ENCODE data around the gene PSRC1. TPM values are rescaled to one million over a fixed set of nuclear protein-coding genes. Genes with fewer than 3 reads are reported as not detected.
A peak's percentile ranks its signal among the peaks of the same experiment; 100 is the strongest.

PSRC1 gene
- total RNA-seq, 1 experiment from 2014 or later, result 60.3 TPM

- peaks cover 16% of the 10 kb centered on the region; the same call in 1 of the 2 replicates for H3K4me1 ChIP-seq (ENCODE audit: insufficient read depth, low read length)
- TF ChIP-seq CTCF (conservative IDR thresholded peaks at IDR 0.05), result no peak
- H3K4ac ChIP-seq (ENCODE audit: low read depth, low read length), result no peak overlapping the region
- H3T11ph ChIP-seq (ENCODE audit: low read length), result no peak overlapping the region
- no peaks in the 10 kb centered on the region for H3K79me1 ChIP-seq (ENCODE audit: insufficient read depth, low read depth, low read length, poor library complexity, severe bottlenecking)
- H3K27ac ChIP-seq (ENCODE audit: insufficient read length, low read depth, low read length), result no peak overlapping the region
- H2BK15ac ChIP-seq (ENCODE audit: low read depth, low read length), result no peak overlapping the region
- H3K56ac ChIP-seq (ENCODE audit: insufficient read length, low read depth, low read length), result no peak overlapping the region
- H3K79me2 ChIP-seq (ENCODE audit: insufficient read depth, low read length), result no peaks in the 10 kb centered on the region
- H3K14ac ChIP-seq (ENCODE audit: insufficient read depth, low read length), result no peak overlapping the region
- no peak overlapping the region for H2AFZ ChIP-seq (ENCODE audit: low read length)
- H4K8ac ChIP-seq (replicated peaks; ENCODE audit: insufficient read length, low read depth, low read length), result no peak overlapping the region
- H3K9me3 ChIP-seq (ENCODE audit: control insufficient read depth, low read depth, low read length), result no peaks in the 10 kb centered on the region
- no peak overlapping the region for H2BK20ac ChIP-seq (ENCODE audit: low read depth, low read length, poor library complexity, severe bottlenecking)
- H2BK120ac ChIP-seq (ENCODE audit: low read depth, low read length, poor library complexity, severe bottlenecking), result no peak overlapping the region
- no peak overlapping the region for H2BK5ac ChIP-seq (ENCODE audit: insufficient read length, low read length)
- H4K91ac ChIP-seq (ENCODE audit: insufficient read length, low read depth, low read length), result no peak overlapping the region
- H3K4me2 ChIP-seq (ENCODE audit: insufficient read depth, insufficient read length, low read length), result no peak overlapping the region
- Mint-ChIP-seq H3K27ac (peak overlapping the region in 2 of 3 experiments; percentile 15 to 82; a peak in 4 of 7 replicates), H3K9me3 (no peaks in the 10 kb centered on the region), H3K36me3 (ENCODE audit: insufficient read depth in 1 of 3, low read depth in 3 of 3) (peaks cover 46 to 79% (median 74%) of the 10 kb centered on the region in 3 experiments), H3K4me1 (peaks cover 64 to 69% of the 10 kb centered on the region in 2 experiments), H3K27me3 (ENCODE audit: low read depth) (no peaks in the 10 kb centered on the region), H3K4me3 (no peak overlapping the region)
- H4K20me1 ChIP-seq (ENCODE audit: control insufficient read depth, insufficient read depth, insufficient read length), result no peaks in the 10 kb centered on the region
- H3K23ac ChIP-seq (ENCODE audit: insufficient read length, low read depth, low read length), result no peak overlapping the region
- no peak overlapping the region for H4K5ac ChIP-seq (ENCODE audit: insufficient read length, low read depth, low read length)
- H2BK12ac ChIP-seq (ENCODE audit: insufficient read length, low read depth, low read length), result no peak overlapping the region
- no peak overlapping the region for H2AK5ac ChIP-seq (ENCODE audit: insufficient read length, low read length)
- no peaks in the 10 kb centered on the region for H3K23me2 ChIP-seq (ENCODE audit: insufficient read length, low read depth, low read length, poor library complexity, severe bottlenecking)
- no CpG with 5 or more reads among the region's 7 CpGs for WGBS (ENCODE audit: extremely low coverage, insufficient read length, low lambda C conversion rate)
- no peaks in the 10 kb centered on the region for H3K27me3 ChIP-seq (ENCODE audit: insufficient read depth, low read length)
- DNase-seq, result no peak
- no peak overlapping the region for H3K9ac ChIP-seq (ENCODE audit: extremely low read depth, insufficient read length, low read length)
- H3K18ac ChIP-seq (ENCODE audit: insufficient read length, low read depth, low read length), result no peak overlapping the region
These were observed 47.8 kb downstream of the PSRC1 start for GRCh38 chr1:109235137-109235536.

Data from H9 (cell line).